ENCODE results near the gene SEPTIN12. TPM values are rescaled to one million over a fixed set of nuclear protein-coding genes. Genes with fewer than 3 reads are reported as not detected.

Gene SEPTIN12, protein sequence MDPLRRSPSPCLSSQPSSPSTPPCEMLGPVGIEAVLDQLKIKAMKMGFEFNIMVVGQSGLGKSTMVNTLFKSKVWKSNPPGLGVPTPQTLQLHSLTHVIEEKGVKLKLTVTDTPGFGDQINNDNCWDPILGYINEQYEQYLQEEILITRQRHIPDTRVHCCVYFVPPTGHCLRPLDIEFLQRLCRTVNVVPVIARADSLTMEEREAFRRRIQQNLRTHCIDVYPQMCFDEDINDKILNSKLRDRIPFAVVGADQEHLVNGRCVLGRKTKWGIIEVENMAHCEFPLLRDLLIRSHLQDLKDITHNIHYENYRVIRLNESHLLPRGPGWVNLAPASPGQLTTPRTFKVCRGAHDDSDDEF
- total RNA-seq (ENCODE audit: low replicate concordance), result not detected in 2 replicates
- long read RNA-seq, result 0 reads

DNA sequence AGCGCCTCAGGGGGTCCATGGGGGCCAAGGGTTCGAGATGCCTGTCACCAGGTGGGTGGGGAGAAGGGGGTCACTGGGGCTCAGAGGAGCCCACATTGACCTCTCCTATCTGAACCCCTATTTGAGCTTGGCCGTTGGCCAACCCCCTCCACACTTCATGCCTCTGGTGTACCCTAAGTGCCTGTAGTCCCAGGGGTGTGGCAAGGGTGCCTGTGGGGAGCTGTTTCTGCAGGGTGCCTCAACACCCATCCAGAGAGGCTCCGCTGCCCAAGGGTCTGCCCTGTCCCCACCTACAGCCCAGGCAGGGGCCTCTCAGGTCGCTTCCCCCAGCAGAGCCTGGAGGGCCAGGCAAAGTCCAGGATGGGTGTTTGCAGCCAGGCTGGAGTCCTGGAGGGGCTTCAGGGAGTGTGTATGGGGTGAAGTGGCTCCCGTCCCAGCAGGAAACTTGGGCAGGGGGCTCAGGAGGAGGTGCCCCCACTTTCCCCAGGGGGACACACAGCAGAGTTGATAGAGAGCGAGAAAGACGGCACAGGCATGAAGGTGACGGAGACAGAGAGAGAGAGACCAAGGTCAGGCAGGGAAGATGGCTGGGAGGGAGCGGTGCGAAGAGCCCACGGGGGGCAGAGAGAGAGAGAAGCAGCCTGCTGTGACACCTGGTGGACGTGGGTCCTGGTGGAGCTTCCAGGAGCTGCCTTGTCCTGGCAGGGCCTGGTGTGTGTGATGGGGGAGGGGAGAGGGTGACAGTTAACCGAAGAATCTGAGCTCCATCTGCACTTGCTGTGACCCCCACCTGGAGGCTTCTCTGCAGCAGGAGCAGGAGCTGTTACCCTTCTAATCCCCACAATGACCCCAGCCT, at the start of gene SEPTIN12:
TSS of gene SEPTIN12 (minus strand) at position 719 of the 856 bp plus-strand sequence. CDS start at position 19, 700 bp downstream.
- H3K27me3 Mint-ChIP-seq, result no peaks in the 10 kb centered on the region
- peak within 1 kb of the TSS; percentile 70 for H3K27ac Mint-ChIP-seq
- no peaks in the 10 kb centered on the region for H3K9me3 Mint-ChIP-seq
- no peak for DNase-seq (ENCODE audit: extremely low spot score, unreplicated experiment)
- H3K4me1 Mint-ChIP-seq (ENCODE audit: unreplicated experiment), result no peaks in the 10 kb centered on the region
- TF ChIP-seq, protein P1, sequence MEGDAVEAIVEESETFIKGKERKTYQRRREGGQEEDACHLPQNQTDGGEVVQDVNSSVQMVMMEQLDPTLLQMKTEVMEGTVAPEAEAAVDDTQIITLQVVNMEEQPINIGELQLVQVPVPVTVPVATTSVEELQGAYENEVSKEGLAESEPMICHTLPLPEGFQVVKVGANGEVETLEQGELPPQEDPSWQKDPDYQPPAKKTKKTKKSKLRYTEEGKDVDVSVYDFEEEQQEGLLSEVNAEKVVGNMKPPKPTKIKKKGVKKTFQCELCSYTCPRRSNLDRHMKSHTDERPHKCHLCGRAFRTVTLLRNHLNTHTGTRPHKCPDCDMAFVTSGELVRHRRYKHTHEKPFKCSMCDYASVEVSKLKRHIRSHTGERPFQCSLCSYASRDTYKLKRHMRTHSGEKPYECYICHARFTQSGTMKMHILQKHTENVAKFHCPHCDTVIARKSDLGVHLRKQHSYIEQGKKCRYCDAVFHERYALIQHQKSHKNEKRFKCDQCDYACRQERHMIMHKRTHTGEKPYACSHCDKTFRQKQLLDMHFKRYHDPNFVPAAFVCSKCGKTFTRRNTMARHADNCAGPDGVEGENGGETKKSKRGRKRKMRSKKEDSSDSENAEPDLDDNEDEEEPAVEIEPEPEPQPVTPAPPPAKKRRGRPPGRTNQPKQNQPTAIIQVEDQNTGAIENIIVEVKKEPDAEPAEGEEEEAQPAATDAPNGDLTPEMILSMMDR (conservative IDR thresholded peaks at IDR 0.05), result no peak
- no peak within 1 kb of the TSS for H3K4me3 Mint-ChIP-seq
- no peaks in the 10 kb centered on the region for H3K36me3 Mint-ChIP-seq

DNA sequence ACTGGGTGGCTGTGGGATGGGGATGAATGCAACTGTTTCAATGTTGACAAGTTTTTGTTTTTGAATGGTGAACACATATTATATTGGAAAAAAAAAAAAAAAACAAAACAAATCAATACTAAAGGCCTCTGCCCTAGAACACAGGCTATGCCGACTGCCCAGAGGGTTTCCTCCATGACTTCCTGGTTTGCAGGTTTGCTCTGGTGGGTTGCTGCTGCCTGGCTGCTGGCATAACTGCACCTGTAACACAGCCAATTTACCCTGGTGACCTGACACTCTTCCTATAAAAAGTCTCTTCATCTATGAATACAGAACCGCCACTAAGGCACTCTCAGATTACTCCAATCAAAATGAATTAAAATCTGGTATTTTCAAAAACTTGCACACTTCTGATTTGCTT, 48.6 kb upstream of the SEPTIN12 start:
- Mint-ChIP-seq H3K4me1 (ENCODE audit: unreplicated experiment) (no peaks in the 10 kb centered on the region), H3K27ac (no peak overlapping the region), H3K9me3 (no peaks in the 10 kb centered on the region), H3K4me3 (no peak overlapping the region), H3K36me3 (peaks cover 19% of the 10 kb centered on the region), H3K27me3 (no peaks in the 10 kb centered on the region)
- TF ChIP-seq, protein P1 (conservative IDR thresholded peaks at IDR 0.05), result no peak
- DNase-seq (ENCODE audit: extremely low spot score, unreplicated experiment), result no peak

DNA sequence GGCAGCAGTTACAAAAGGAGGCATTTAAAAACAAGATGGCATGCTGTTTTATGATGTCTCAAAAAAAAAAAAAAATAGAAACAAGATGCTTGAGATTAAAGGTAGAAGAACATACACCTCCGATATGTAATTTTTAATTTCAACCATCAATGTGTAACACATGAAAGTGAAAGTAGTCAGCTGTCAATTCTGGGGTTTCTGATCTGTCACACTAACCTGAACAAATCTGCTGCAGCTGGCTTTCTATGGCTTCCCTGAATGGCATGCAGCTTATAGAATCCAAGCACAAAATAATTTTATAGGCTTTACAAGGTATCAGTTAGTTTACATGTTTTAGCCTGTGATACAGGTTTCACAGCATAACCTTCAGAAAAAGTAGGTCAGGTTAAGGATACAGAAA, 45.4 kb upstream of the SEPTIN12 start:
- no peak for DNase-seq (ENCODE audit: extremely low spot score, unreplicated experiment)
- H3K27me3 Mint-ChIP-seq, result no peaks in the 10 kb centered on the region
- TF ChIP-seq, protein P1 (conservative IDR thresholded peaks at IDR 0.05), result no peak
- H3K27ac Mint-ChIP-seq, result no peak overlapping the region
- peaks cover 22% of the 10 kb centered on the region for H3K36me3 Mint-ChIP-seq
- no peaks in the 10 kb centered on the region for H3K4me1 Mint-ChIP-seq (ENCODE audit: unreplicated experiment)
- H3K9me3 Mint-ChIP-seq, result no peaks in the 10 kb centered on the region
- no peak overlapping the region for H3K4me3 Mint-ChIP-seq

DNA sequence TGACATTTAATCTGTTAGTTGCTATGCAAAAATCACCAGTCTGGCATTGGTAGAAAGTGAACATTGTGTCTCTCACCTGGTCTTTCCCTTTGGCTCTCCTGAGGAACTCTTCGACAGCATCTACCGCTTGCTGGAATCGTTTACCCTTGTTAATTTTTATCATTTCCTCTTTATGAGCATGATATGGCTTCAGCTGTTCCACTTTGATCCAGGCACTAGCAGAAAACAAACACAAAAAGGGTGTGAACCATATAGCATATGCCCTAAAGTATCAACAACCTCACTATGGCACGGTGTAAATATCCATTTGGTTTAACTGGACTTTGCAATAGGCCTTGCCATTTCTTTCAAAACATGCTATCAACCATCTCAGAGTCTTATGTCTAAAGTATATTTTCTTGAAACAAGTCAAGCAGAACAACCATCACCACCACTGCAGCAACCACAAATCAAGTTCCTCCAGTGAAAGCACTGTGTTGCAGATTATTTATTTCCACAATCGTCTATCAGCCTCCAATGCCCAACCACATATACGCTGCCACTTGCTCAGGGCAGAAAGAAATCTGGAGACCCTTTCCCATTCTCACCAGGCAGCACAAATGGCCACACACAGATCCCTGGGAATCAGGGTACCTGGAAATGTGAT, 44.7 kb upstream of the SEPTIN12 start:
- TF ChIP-seq, protein P1 (conservative IDR thresholded peaks at IDR 0.05), result no peak
- H3K36me3 Mint-ChIP-seq, result peaks cover 25% of the 10 kb centered on the region
- no peak overlapping the region for H3K27ac Mint-ChIP-seq
- no peaks in the 10 kb centered on the region for H3K27me3 Mint-ChIP-seq
- H3K9me3 Mint-ChIP-seq, result no peaks in the 10 kb centered on the region
- H3K4me3 Mint-ChIP-seq, result no peak overlapping the region
- no peak for DNase-seq (ENCODE audit: extremely low spot score, unreplicated experiment)
- H3K4me1 Mint-ChIP-seq (ENCODE audit: unreplicated experiment), result no peaks in the 10 kb centered on the region

DNA sequence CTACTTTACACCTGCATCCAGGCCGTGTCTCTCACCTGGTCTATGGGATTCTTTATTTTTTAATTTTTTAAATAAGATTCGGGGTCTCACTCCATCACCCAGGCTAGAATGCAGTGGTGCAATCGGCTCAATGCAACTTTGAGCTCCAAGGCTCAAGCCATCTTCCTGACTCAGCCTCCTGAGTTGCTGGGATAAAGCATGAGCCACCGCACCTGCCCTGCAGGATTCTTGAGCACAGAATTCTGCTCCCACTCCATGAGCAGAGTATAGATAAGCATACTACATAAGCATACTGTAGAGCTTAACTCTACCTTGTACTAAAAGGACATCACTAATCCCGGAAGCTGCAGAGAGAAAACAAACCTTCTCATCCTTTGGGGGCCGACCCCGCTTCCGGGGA, 43.5 kb upstream of the SEPTIN12 start:
- TF ChIP-seq, protein P1 (conservative IDR thresholded peaks at IDR 0.05), result no peak
- no peak overlapping the region for H3K4me3 Mint-ChIP-seq
- no peaks in the 10 kb centered on the region for H3K27me3 Mint-ChIP-seq
- no peaks in the 10 kb centered on the region for H3K4me1 Mint-ChIP-seq (ENCODE audit: unreplicated experiment)
- peaks cover 26% of the 10 kb centered on the region for H3K36me3 Mint-ChIP-seq
- H3K27ac Mint-ChIP-seq, result no peak overlapping the region
- no peak for DNase-seq (ENCODE audit: extremely low spot score, unreplicated experiment)
- no peaks in the 10 kb centered on the region for H3K9me3 Mint-ChIP-seq

Measured in type B pancreatic cell (in vitro differentiated cells).